Dermis blood vessel endothelial cell (primary cell): Measurements from ENCODE around the gene EDN1. TPM values are rescaled to one million over a fixed set of nuclear protein-coding genes. Genes with fewer than 3 reads are reported as not detected.
"Not testable (repeated sequence)": the region's sequence is repeated elsewhere in the genome, so short reads cannot be mapped to it uniquely, and the experiment has no call there.

Experiments
- DNase-seq: peaks from one replicate; pipeline ENCODE4 v3.0.0; 2010
- total RNA-seq: library from RNA; depleted of rRNA; stranded (reverse); fragments of >200 nt; gene quantifications from 2 replicates; pipeline ENCODE4 v1.2.3, GENCODE V29; 2014

Gene EDN1
- total RNA-seq, 1 donor from 2014 or later, result 438 TPM

DNA sequence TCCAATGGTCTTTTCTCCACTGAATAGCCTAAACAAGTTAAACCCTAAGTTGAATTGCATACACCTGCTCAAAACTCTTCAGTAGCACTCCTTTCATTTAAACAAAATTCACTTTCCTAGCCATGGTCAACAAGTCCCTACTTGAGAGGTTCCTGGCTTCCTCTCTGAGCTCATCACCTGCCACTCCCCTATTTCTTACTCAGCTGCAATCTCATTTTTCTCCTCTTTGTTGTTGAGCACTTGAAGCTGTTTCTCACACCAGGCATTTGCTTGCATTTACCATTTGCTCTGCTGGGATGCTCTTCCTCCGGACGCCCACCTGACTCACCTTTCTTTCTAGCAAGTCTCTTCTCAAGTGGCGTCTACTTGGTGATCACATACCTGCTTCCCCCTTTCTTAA is 38.5 kb downstream of the EDN1 start:
- no peak for DNase-seq

DNA sequence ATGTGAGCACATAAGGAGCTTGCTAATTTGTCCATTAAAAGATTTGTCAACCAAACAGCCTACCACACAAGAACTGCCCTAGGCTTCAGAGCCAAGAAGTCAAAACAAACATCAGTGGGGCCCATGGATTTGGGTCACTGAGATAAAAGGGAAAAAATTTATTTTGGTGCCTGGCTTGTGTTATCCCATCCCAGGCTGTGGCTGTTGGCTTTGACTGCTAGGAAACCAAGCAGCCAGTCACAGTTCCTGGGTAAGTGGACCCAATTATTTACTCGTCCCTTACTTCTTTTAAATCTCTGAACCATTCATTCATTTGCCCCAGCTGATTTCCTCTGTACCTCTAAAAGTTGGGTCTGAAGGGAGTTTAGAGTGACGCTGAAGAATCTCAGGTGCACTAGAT is 41.3 kb downstream of the EDN1 start:
- DNase-seq, result no peak

GRCh38 chr6:12331951-12332749 is 42.0 kb downstream of the EDN1 start:
- DNase-seq, result no peak

DNA sequence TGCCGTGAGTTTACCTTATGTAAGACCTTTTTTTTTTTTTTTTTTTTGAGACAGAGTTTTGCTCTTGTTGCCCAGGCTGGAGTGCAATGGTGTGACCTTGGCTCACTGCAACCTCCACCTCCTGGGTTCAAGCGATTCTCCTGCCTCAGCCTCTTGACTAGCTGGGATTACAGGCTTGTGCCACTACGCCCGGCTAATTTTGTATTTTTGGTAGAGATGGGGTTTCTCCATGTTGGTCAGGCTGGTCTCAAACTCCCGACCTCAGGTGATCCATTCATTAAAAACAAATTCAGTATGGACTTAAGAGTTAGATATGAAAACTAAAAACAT is 42.6 kb downstream of the EDN1 start:
- not testable (repeated sequence) for DNase-seq

DNA sequence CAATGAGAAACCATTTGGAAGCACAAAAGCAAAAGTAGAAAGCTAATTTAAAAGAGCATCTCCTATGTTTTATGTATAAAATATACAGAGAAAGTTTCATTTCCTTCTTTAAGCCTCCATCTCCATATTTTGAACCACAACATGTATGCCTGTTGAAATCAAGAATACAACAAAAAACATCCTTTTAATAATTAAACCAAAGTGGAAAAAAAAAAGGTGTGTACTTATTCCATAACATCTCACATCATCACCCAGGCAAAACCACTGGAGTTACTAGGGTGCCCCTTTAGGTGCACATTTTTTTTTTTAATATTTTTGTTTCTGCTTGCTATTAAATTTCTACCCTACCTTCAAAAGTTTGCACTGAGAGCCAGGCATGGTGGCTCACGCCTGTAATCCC is 43.0 kb downstream of the EDN1 start:
- DNase-seq, result no peak

DNA sequence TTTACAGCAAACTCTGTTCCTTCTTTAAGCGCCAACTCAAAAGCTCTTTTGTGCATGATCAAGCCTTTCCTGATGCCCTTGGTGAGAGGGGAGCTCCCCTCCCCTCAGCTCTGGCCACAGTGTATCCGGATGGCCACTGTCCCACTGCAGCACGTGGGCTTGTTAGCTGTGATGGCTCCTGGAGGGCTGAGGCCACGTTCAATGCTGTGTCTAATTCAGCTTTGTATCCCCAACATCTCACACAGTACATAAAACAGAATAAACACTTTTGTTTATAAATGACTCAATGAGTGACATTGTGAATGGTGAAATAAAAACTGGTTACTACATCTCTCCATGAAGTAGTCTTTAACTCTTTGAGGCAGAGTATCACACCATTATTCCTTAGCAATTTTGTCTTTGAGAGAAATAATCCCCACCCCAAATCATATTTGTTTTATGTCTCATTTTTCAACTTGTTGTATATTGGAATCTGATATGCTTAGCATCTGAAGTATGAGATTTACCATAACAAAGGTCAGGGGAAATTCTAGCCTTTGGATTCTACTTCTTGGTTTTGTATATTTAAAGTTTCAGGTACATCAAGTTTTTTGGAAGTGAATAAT is 44.5 kb downstream of the EDN1 start:
- DNase-seq, result no peak

GRCh38 chr6:12335131-12335527 is 45.0 kb downstream of the EDN1 start:
- DNase-seq, result no peak

DNA sequence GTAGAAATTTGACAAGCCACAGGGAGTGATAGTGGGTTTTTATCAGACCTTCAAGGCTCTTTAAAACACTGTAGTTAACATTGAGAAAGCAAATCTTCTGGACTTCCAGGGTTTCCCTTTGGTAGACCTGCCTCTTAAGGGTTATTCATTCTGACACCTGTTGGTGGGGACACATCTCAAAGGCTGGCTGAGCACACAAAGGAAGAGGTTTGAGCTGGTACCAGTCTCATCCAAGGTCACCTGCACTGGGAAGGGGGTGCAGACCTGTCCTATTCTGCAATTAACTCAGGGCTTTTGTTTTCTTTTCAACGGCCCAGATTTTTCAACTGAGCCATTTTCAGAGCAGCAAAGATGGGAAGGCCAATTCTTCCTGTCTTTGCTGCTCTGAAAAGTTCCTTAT is 45.6 kb downstream of the EDN1 start:
- no peak for DNase-seq

- DNase-seq, result no peak
These were observed 46.2 kb downstream of the EDN1 start for GRCh38 chr6:12336121-12336971.

DNA sequence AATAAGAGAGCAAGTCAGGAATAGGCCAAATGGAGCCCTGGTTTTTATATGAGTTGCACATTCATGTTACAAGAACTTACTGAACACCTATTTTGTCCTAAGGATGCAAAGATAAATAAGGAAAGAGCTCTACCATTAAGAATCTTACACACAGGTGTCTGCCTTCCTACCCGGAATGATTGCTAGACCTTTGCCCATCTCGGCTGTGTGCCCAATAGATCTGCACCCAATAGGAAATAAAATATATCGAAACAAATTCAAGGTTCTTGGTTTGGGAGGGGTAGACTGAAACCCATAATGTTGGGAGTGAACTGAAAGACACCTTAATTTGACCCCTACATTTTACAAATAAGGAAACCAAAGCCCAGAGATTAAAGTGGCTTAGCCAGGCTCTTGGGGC is 48.9 kb downstream of the EDN1 start:
- DNase-seq, result no peak

GRCh38 chr6:12339808-12340487 is 49.8 kb downstream of the EDN1 start:
- no peak for DNase-seq

DNA sequence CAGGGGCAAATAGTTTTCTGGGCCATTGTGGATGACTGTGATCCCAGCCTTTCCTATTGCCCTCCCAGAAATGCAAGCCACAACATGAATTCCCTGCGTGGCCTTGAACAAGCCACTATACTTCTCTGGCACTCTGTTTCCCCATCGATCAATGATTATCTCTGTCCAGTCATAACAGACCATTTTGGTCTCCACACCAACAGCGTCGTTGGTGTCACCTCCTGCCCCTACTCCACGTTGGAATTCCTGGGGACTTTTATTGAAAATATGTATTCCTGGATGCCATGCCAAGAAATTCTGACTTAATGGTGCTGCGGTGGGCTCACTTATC is 50.3 kb downstream of the EDN1 start:
- DNase-seq, result no peak

DNA sequence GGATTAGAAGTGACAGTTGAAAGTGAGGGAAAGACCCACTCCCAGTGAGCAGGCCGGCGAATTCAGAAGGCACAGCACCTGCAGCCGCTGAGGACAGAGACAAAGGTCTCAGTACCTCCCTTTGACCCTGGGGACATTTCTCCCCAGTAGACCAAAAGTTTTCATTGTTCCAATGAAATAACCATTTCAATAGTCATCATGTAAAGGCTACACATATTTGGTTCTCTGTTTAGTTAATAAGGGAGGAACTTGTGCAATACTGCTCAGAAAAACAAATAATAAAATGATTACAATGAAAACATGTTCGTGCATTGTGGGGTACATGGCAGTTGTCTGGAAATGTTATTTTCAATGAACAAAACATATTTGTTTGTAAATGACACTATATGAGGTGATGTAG is 52.5 kb downstream of the EDN1 start:
- no peak for DNase-seq

DNA sequence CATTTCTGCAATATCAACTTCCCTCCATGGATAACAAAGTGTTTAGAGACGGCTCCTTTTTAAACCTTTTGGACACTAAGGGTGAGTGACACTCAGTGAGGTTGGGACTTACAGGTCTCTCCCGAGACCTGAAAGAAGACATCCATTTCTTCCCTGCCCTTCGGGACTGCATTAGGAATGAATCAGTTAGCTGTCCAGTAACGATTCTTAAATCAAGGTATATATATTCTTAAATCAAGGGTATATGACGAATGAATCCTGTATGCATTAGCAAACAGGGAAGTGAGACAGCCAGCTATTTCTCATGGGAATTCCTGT is 52.9 kb downstream of the EDN1 start:
- no peak for DNase-seq

DNA sequence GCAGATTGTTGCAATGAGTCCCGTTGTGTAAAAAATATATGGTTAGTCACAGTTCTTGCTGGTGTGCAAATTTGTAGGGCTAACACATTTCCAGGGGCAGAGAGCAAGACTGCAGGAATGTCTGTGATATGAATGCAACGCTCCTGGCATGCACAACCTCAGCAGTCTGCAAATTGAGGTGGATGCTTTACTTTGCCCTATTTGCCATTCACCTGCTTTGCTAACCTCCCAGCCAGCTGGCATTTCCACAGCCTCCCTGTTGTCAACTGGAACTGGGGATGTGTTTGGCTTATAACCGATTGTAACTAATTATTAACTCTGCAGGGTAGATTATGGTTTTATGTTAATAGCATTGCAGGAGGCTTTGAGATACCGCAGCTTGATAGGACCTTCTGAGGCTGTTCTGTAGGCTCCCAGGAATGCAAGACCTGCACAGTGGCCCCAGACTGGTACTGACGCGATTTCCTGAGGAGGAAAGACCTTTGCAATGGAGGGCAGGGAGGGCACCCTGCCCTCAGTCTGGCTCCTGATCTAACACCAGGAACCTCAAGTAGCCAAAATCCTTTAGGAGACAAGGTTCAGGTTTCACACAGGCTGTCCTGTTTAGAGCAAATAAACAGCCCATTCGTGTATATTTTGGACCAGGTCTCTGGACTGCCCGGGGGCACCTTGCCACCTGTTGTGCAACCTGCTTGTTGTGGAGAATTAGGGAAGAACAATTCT is 53.4 kb downstream of the EDN1 start:
- peak; percentile 22 for DNase-seq

- DNase-seq, result no peak
These were observed 54.1 kb downstream of the EDN1 start for GRCh38 chr6:12344296-12344695.

DNA sequence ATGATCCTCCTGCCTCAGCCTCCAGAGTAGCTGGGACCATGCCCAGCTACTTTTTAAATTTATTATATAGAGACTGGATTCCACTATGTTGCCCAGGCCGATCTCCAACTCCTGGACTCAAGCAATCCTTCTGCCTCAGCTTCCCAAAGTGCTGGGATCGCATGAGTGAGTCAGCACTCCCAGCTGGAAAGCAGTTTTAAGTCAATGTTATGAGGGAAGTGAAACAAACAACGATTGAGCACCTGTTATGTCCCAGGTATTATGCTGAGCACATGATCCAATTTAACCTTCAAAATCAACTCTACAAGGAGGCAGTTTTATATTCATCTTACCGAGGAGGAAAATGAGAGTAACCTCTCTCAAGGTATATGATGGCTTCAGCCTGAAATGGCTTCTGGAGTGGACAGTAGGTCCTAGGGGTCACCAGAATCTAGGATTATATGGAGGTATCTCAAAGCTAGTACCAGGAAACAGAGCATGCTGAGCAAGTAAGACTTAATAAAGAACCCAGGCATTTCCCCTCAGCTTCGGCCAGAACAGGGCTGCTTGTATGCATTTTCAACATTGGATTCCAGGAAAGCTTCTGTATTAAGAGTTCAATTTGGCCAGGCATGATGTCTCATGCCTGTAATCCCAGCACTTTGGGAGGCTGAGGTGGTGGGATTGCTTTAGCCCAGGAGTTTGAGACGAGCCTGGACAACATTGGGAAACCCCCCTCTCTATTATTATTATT is 55.0 kb downstream of the EDN1 start:
- no peak for DNase-seq

GRCh38 chr6:12345694-12346058 is 55.5 kb downstream of the EDN1 start:
- no peak for DNase-seq
